H1 (cell line): ENCODE results near the gene TTC34. TPM values are rescaled to one million over a fixed set of nuclear protein-coding genes. Genes with fewer than 3 reads are reported as not detected.
"Not testable (repeated sequence)": the region's sequence is repeated elsewhere in the genome, so short reads cannot be mapped to it uniquely, and the experiment has no call there.

Experiments used
- CTCF ChIA-PET: fragments of 300-600 bp; sonication (Branson Sonifier 250); formaldehyde crosslinking; loops from one replicate; lab custom pipeline; 2021; ENCODE audit not compliant: partially characterized antibody; lab: Charles Lee
- POLR2A ChIA-PET: fragments of 300-600 bp; sonication (Branson Sonifier 250); formaldehyde crosslinking; loops from one replicate; lab custom pipeline; 2021; ENCODE audit warnings: inconsistent platforms; ENCODE audit not compliant: partially characterized antibody; lab: Charles Lee
- DNase-seq, 2 experiments: peaks; one replicate each; pipeline versions ENCODE4 v3.0.0 to v3.0.0-alpha.2; 2010 to 2022; ENCODE audit warnings: low spot score in 2 of 2, low read depth in 1 of 2, mixed read lengths in 1 of 2
- FAIRE-seq: peaks from 2 replicates; lab custom pipeline; 2011; peaks lifted over from hg19 to GRCh38; lab: Jason Lieb, UNC
- H2AFZ ChIP-seq: 2 replicates; pipeline ENCODE4 v1.8.1; 2012; ENCODE audit warnings: low read length, inconsistent platforms
- H2AK5ac ChIP-seq: 2 replicates; pipeline ENCODE4 v1.6.1; 2013; ENCODE audit warnings: low read depth, low read length
- H2BK120ac ChIP-seq: replicated peaks from 2 replicates; pipeline ENCODE3; 2013; ENCODE audit warnings: low read depth, low read length, inconsistent platforms
- H2BK12ac ChIP-seq: 2 replicates; pipeline ENCODE4 v1.6.1; 2013; ENCODE audit warnings: low read depth, low read length
- H2BK15ac ChIP-seq: 2 replicates; pipeline ENCODE4 v1.6.1; 2013; ENCODE audit warnings: low read length
- H2BK20ac ChIP-seq: 2 replicates; pipeline ENCODE4 v1.6.1; 2013; ENCODE audit warnings: low read length
- H2BK5ac ChIP-seq: 2 replicates; pipeline ENCODE4 v1.6.1; 2013; ENCODE audit warnings: low read depth, low read length
- H3K14ac ChIP-seq: 2 replicates; pipeline ENCODE4 v1.6.1; 2013; ENCODE audit warnings: inconsistent platforms; ENCODE audit not compliant: insufficient read length
- H3K18ac ChIP-seq: 2 replicates; pipeline ENCODE4 v1.6.1; 2013; ENCODE audit warnings: low read length; ENCODE audit errors: extremely low read depth
- H3K23ac ChIP-seq: 2 replicates; pipeline ENCODE4 v1.6.1; 2013; ENCODE audit warnings: inconsistent platforms; ENCODE audit not compliant: insufficient read length
- H3K23me2 ChIP-seq: 2 replicates; pipeline ENCODE4 v1.6.1; 2013; ENCODE audit warnings: low read depth, low read length
- H3K27ac ChIP-seq: 2 replicates; pipeline ENCODE4 v1.6.1; 2011; ENCODE audit warnings: low read depth, low read length, inconsistent platforms
- H3K27me3 ChIP-seq, 4 experiments: replicated peaks in 1 of 4; 1 replicate in 1 of 4; 2 replicates in 3 of 4; pipeline versions ENCODE4 v1.6.1 to v1.8.1; 2011 to 2013; ENCODE audit warnings: low read length in 3 of 4, mild to moderate bottlenecking in 3 of 4, inconsistent platforms in 2 of 4, mixed read lengths in 2 of 4, moderate library complexity in 1 of 4; ENCODE audit not compliant: control insufficient read depth in 3 of 4, insufficient read depth in 3 of 4; ENCODE audit errors: extremely low read depth in 1 of 4
- H3K36me3 ChIP-seq, 4 experiments: 2 replicates each; pipeline versions ENCODE4 v1.6.1 to v1.8.1; 2011 to 2013; ENCODE audit warnings: mild to moderate bottlenecking in 4 of 4, low read length in 3 of 4, moderate library complexity in 2 of 4, control low read depth in 1 of 4, inconsistent platforms in 1 of 4; ENCODE audit not compliant: insufficient read depth in 4 of 4, control insufficient read depth in 2 of 4
- H3K4ac ChIP-seq: replicated peaks from 2 replicates; pipeline ENCODE3; 2013; ENCODE audit warnings: low read length, low read depth, mixed read lengths, inconsistent platforms; ENCODE audit not compliant: insufficient read length
- H3K4me1 ChIP-seq, 4 experiments: replicated peaks in 1 of 4; 1 replicate in 1 of 4; 2 replicates in 3 of 4; pipeline versions ENCODE4 v1.6.1 to v1.8.1; 2011 to 2013; ENCODE audit warnings: low read length in 3 of 4, inconsistent platforms in 2 of 4, mixed read lengths in 1 of 4; ENCODE audit not compliant: insufficient read depth in 4 of 4, control insufficient read depth in 3 of 4
- H3K4me2 ChIP-seq, 2 experiments: 2 replicates each; pipeline versions ENCODE4 v1.6.1 to v1.8.1; 2011 to 2013; ENCODE audit warnings: low read depth in 2 of 2, low read length in 2 of 2, control low read depth in 1 of 2, inconsistent platforms in 1 of 2, mild to moderate bottlenecking in 1 of 2; ENCODE audit not compliant: insufficient read depth in 1 of 2
- H3K4me3 ChIP-seq, 4 experiments: fragments of 200-600, 300-600 bp in 1 of 4; sonication (generic), shearing (Covaris generic), sonication (Bioruptor Twin) in 1 of 4; 2 replicates each; pipeline versions ENCODE4 v1.5.1 to v1.8.1; 2011 to 2016; ENCODE audit warnings: low read length in 4 of 4, low read depth in 3 of 4, control low read depth in 2 of 4, inconsistent platforms in 2 of 4, mild to moderate bottlenecking in 2 of 4, mixed read lengths in 1 of 4, moderate library complexity in 1 of 4; ENCODE audit not compliant: insufficient read depth in 2 of 4; ENCODE audit errors: extremely low read depth in 1 of 4
- H3K56ac ChIP-seq: replicated peaks from 2 replicates; pipeline ENCODE3; 2013; ENCODE audit warnings: low read depth, mild to moderate bottlenecking, mixed read lengths, low read length, inconsistent platforms; ENCODE audit not compliant: insufficient read length
- H3K79me1 ChIP-seq: 2 replicates; pipeline ENCODE4 v1.6.1; 2013; ENCODE audit warnings: low read depth, low read length, control low read depth
- H3K79me2 ChIP-seq, 2 experiments: 2 replicates each; pipeline versions ENCODE4 v1.6.1 to v1.8.1; 2012 to 2013; ENCODE audit warnings: low read length in 2 of 2, mild to moderate bottlenecking in 2 of 2, inconsistent platforms in 1 of 2; ENCODE audit not compliant: insufficient read depth in 2 of 2, control insufficient read depth in 1 of 2
- H3K9ac ChIP-seq, 4 experiments: replicated peaks in 1 of 4; 1 replicate in 1 of 4; 2 replicates in 3 of 4; pipeline versions ENCODE4 v1.6.1 to v1.8.1; 2011 to 2013; ENCODE audit warnings: low read depth in 3 of 4, low read length in 3 of 4, control low read depth in 2 of 4, mild to moderate bottlenecking in 2 of 4, moderate library complexity in 2 of 4, inconsistent platforms in 1 of 4; ENCODE audit errors: extremely low read depth in 1 of 4
- H3K9me3 ChIP-seq, 2 experiments: 2 replicates each; pipeline versions ENCODE4 v1.6.1 to v1.8.1; 2012 to 2013; ENCODE audit warnings: mild to moderate bottlenecking in 2 of 2, moderate library complexity in 2 of 2, control low read depth in 1 of 2, inconsistent platforms in 1 of 2, low read depth in 1 of 2, low read length in 1 of 2, mixed read lengths in 1 of 2; ENCODE audit not compliant: insufficient read depth in 2 of 2
- H4K20me1 ChIP-seq, 2 experiments: replicated peaks in 1 of 2; 2 replicates each; pipeline versions ENCODE3 to v1.8.1; 2011 to 2013; ENCODE audit warnings: inconsistent platforms in 2 of 2, low read length in 2 of 2, mild to moderate bottlenecking in 1 of 2; ENCODE audit not compliant: insufficient read depth in 2 of 2, control insufficient read depth in 1 of 2
- H4K5ac ChIP-seq: 2 replicates; pipeline ENCODE4 v1.6.1; 2013; ENCODE audit warnings: low read length, low read depth, mixed read lengths, inconsistent platforms; ENCODE audit not compliant: insufficient read length
- H4K8ac ChIP-seq: 2 replicates; pipeline ENCODE4 v1.8.0; 2013; ENCODE audit warnings: mild to moderate bottlenecking, moderate library complexity, low read length, inconsistent platforms; ENCODE audit not compliant: insufficient read depth; ENCODE audit errors: extremely low read depth
- H4K91ac ChIP-seq: replicated peaks from 2 replicates; pipeline ENCODE3; 2013; ENCODE audit warnings: low read length, mixed read lengths, inconsistent platforms; ENCODE audit not compliant: insufficient read length
- WGBS, 2 experiments: shearing (Covaris generic) in 1 of 2; methylation state at CpG; one replicate each; pipeline versions ENCODE4 v1.1.6 to v1.1.7; 2013 to 2015; ENCODE audit warnings: low lambda C conversion rate in 2 of 2, mixed read lengths in 2 of 2, inconsistent platforms in 1 of 2, low coverage in 1 of 2, missing lambda C conversion rate in 1 of 2; ENCODE audit not compliant: insufficient replicate concordance in 2 of 2, insufficient coverage in 1 of 2, insufficient read length in 1 of 2; ENCODE audit errors: extremely low coverage in 1 of 2, missing lambda C conversion rate in 1 of 2; 5-methylcytosine and 5-hydroxymethylcytosine counted together
- polyA plus RNA-seq, 7 experiments: library from polyadenylated mRNA; depleted of rRNA in 3 of 7; stranded (reverse) in 5 of 7; unstranded in 2 of 7; fragments of >200 nt in 5 of 7; fragments of 200-250 nt in 2 of 7; gene quantifications; 1 replicate in 5 of 7; 2 replicates in 1 of 7; 4 replicates in 1 of 7; pipeline versions ENCODE4 v1.2.1 to v1.2.3, GENCODE V29; 2011 to 2013; ENCODE audit warnings: missing spikeins in 2 of 7, mixed read lengths in 2 of 7
- total RNA-seq: library from RNA; stranded (reverse); fragmentation: NEBNext Ultra II Directional; extraction: Animal tissue kit (Norgen Biotek cat#: 25700); gene quantifications from 2 replicates; pipeline ENCODE4 v1.2.1, GENCODE V29; 2021

The TTC34 gene
- total and polyA plus RNA-seq, 2 of the 8 experiments (the other 6 are each of a cell fraction or from before 2014, with no cell fraction given) = 0.23 to 0.50 TPM

DNA sequence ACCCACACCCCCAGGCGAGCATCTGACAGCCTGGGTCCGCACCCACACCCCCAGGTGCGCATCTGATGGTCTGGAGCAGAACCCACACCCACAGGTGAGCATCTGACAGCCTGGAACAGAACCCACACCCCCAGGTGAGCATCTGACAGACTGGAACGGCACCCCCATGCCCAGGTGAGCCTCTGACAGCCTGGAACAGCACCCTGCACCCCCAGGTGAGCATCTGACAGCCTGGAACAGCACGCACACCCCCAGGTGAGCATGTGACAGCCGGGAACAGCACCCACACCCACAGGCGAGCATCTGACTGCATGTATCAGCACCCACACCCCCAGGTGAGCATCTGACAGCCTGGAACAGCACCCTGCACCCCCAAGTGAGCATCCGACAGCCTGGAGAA, 115.8 kb downstream of the TTC34 start:
- H3K79me2 ChIP-seq, CTCF ChIA-PET, H3K14ac ChIP-seq, H4K8ac ChIP-seq, H2BK20ac ChIP-seq, H3K36me3 ChIP-seq, DNase-seq, H3K4ac ChIP-seq, H2AFZ ChIP-seq, H2BK5ac ChIP-seq, H2AK5ac ChIP-seq, H2BK12ac ChIP-seq, H4K91ac ChIP-seq, H2BK120ac ChIP-seq, H4K20me1 ChIP-seq, H4K5ac ChIP-seq, POLR2A ChIA-PET, FAIRE-seq, H3K56ac ChIP-seq, H3K4me1 ChIP-seq, H3K79me1 ChIP-seq, H3K27ac ChIP-seq, H3K9ac ChIP-seq, H3K4me3 ChIP-seq, H3K23ac ChIP-seq, H3K4me2 ChIP-seq, H3K27me3 ChIP-seq, H2BK15ac ChIP-seq, H3K18ac ChIP-seq, H3K23me2 ChIP-seq: not testable (repeated sequence)
- WGBS, 2 experiments = 40% methylated on average over 2 of the region's 8 CpGs; no CpG with 5 or more reads in 1 of the 2 experiments
- peaks cover 16 to 64% of the 10 kb centered on the region in 2 experiments for H3K9me3 ChIP-seq

DNA sequence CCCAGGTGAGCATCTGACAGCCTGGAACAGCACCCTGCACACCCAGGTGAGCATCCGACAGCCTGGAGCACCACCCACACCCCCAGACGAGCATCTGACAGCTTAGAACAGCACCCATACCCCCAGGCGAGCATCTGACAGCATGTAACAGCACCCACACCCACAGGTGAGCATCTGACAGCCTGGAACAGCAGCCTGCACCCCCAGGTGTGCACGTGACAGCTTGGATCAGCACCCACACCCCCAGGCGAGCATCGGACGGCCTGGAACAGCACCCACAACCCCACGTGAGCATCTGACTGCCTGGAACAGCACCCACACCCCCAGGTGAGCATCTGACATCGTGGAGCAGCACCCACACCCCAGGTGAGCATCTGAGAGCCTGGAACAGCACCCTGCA, 116.6 kb downstream of the TTC34 start:
- CTCF ChIA-PET, H3K9ac ChIP-seq, DNase-seq, H2AFZ ChIP-seq, H4K20me1 ChIP-seq, H3K36me3 ChIP-seq, H2BK5ac ChIP-seq, H3K4ac ChIP-seq, H3K4me3 ChIP-seq, H2BK15ac ChIP-seq, H3K18ac ChIP-seq, H4K91ac ChIP-seq, H3K56ac ChIP-seq, H4K5ac ChIP-seq, H3K23ac ChIP-seq, H3K4me1 ChIP-seq, POLR2A ChIA-PET, H3K79me2 ChIP-seq, H4K8ac ChIP-seq, H3K27me3 ChIP-seq, H3K27ac ChIP-seq, H3K14ac ChIP-seq, H3K23me2 ChIP-seq, H2BK20ac ChIP-seq, H2BK12ac ChIP-seq, H3K79me1 ChIP-seq, FAIRE-seq, H2BK120ac ChIP-seq, H2AK5ac ChIP-seq, H3K4me2 ChIP-seq: not testable (repeated sequence)
- 31% methylated on average over 3 of the region's 9 CpGs; no CpG with 5 or more reads in 1 of the 2 experiments for WGBS, 2 experiments
- peaks cover 16 to 57% of the 10 kb centered on the region in 2 experiments for H3K9me3 ChIP-seq
